ENCODE measurements around the gene ATP6V0B.

The ATP6V0B gene

GRCh38 chr1:44008259-44008658, 33.5 kb downstream of the ATP6V0B start:
- no peak for DNase-seq

DNA sequence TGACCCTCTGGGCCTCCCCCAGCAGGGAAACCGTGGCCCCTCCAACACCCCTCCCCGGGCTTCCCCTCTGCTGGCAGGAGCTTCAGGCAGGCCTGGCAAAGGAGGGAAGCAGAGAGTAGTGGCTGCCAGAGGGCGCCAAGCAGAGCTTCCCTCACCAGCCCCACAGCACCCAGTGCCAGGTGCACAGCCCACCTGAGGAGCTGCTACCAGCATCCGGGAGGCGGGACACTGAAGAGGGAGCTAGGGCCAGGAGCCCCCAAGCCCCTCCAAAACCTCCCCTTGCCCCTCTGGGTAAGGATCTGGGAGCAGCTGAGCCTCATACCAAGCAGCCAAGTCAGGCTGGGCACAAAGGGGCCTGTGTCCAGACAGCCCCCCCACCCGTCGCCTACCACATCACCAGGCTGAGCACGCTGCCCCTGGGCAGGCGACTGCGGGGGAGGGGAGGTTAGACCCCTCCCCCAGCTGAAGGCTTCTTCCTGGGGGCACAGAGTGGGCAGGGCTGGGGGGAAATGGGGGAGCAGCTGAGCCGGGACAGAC, 36.2 kb downstream of the ATP6V0B start:
- no peak for DNase-seq

GRCh38 chr1:44012404-44012803, 37.6 kb downstream of the ATP6V0B start:
- no peak for DNase-seq

GRCh38 chr1:44012941-44013609, 38.3 kb downstream of the ATP6V0B start:
- DNase-seq = no peak

GRCh38 chr1:44013949-44014348, 39.2 kb downstream of the ATP6V0B start:
- no peak for DNase-seq

GRCh38 chr1:44014365-44015104, 39.8 kb downstream of the ATP6V0B start:
- DNase-seq = no peak

- no peak for DNase-seq
Observed at GRCh38 chr1:44015206-44015605, 40.4 kb downstream of the ATP6V0B start.

DNA sequence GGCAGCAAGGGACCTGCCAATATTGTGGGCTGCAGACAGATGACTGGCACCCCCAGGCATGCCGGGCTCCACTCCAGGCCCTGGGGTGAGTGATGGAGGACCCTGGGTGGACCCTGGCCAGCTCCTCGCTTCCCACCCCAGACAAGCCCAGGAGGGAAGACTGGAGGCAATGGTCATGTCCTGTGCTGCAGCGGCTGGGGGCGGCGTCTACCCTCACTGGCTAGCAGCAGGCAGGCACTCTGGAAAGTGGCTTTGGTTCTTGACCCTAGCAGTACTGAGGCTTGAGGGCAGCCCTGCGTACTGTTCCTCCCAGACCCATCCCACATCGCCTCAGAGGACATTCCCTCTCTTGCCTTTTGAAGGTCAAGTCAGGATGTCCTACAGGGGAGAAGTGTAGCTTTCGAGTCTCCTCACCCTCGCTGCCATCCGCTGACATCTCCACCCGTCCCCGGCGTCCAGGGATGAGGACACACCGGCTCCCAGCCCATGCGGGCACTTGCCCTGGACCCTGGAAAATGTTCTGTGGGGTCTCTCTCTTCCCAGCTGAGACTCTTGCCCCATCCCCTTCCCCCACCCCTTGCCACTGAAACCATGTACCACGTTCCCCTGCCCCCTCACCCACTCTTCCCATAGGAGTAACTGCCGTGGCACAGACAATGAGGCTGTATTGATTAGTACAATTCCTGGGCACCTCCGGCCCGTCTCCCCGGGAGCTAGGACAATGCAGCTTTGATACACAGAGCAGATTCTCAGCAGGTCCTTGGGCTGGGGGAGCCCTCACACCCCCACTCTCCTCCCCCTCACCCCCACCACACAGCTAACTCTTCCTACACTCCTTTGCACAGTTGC, 41.5 kb downstream of the ATP6V0B start:
- no peak for DNase-seq

DNA sequence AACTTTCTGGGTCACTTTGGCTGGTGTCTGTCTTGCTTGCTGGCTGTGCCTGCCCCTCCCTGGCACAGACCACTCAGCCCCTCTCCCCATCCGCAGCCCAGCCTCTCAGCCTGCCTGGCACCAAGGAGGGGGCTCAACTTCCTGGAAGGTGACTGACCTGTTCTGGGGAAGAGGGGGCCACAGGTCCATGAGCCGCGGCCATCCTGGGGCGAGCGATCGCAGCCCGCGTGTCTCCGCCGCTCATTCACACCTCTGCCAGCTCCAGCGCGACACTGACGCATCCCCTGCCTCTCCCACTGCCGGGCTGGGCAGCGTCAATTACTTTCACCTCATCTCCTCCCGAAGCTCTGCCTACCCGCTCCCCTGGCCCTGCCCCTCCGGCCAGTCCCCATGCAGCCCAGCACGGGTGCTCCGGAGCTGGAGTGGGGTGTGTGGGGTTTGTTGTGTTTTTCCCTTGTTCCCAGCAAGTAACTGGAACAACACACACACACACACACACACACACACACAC, 42.2 kb downstream of the ATP6V0B start:
- DNase-seq = no peak

GRCh38 chr1:44019466-44019948, 44.7 kb downstream of the ATP6V0B start:
- no peak for DNase-seq

DNA sequence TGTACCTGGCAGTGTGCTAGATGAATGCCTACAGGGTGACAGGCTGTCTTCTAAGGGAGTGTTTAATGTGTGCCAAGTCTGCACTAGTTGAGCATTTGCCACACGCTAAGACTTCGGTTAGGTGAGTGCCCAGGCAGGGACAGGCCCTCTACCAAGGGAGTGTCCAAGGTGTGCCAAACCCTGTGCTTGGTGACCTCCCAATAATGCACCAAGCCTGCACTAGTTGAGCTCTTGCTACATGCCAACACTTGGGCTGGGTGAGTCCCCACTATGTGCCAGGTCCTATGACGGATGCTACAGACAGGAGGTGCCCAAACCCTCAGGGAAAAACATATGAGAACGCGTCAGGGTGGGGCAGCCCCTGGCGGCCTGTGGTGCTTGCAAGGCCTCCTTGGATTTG, 45.7 kb downstream of the ATP6V0B start:
- DNase-seq = no peak

DNA sequence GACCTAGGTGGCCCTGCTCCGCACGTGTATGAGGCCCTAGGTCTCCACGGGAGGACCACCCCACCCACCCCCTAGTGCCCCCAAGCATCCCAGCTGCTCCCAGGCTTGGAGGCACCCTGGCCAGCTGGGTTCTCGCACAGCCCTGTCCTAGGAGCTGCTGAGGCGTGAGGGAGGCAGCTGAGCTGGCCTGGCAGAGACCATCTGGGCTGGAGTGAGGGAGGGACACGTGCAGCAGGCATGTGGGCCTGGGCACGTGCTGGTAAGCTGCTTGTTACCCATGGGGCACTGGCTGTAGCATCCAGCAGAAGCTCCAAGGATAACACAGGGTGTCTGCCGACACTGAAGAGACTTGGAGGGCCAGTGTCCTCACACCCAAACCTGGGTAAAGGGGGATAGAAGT, 46.4 kb downstream of the ATP6V0B start:
- DNase-seq = no peak

- no peak for DNase-seq
Observed at GRCh38 chr1:44021581-44022321, 47.0 kb downstream of the ATP6V0B start.

- DNase-seq = no peak
Observed at GRCh38 chr1:44024031-44024902, 49.5 kb downstream of the ATP6V0B start.

- DNase-seq = no peak
Observed at GRCh38 chr1:44024903-44025525, 50.3 kb downstream of the ATP6V0B start.

DNA sequence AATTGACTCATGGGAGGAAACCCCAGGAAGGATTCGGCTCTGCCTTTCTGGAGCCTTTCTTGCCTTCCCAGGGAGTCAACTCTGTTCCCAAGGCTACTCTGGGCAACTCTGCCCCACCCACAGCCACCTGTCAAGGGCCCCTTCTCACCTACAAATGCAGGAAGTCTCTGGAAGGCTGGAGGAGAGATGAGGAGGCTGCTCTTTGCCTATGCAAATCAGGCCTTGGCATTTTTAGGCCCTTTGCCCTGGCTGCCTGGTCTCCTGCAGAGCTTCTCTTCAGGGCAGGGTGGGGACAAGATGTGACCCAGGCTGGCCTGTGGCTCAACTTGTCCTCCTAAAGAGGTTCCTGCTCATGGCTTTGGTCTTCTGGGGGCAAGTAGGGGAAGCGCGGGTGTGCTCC, 51.1 kb downstream of the ATP6V0B start:
- DNase-seq = no peak

- DNase-seq = no peak
Observed at GRCh38 chr1:44027320-44027719, 52.6 kb downstream of the ATP6V0B start.

Data from effector CD4-positive, alpha-beta T cell (primary cell).